ENCODE data around the gene CA7.

- TF ChIP-seq EZH2 (IDR thresholded peaks at IDR 0.05; ENCODE audit: borderline replicate concordance, low read depth, low read length, severe bottlenecking) (no peak), CTCF (IDR thresholded peaks at IDR 0.05; ENCODE audit: borderline replicate concordance, extremely low read depth, low read length, poor library complexity, severe bottlenecking) (no peak)
Measured at GRCh38 chr16:66832661-66833305, 11.4 kb upstream of the CA7 start.

All from DND-41 (cell line).